OCI-LY7 (cell line): ENCODE measurements around the gene HOXB3. TPM values are rescaled to one million over a fixed set of nuclear protein-coding genes. Genes with fewer than 3 reads are reported as not detected.

Experiments used
- BruUV-seq: library from RNA; stranded (reverse); fragments of 400-500 nt; replicated peaks from 2 replicates; lab custom pipeline; 2021; lab: Mats Ljungman, UMichigan
- CTCF ChIA-PET: fragments of 300-600 bp; sonication (Branson Sonifier 250); formaldehyde crosslinking; loops from one replicate; lab custom pipeline; 2022; ENCODE audit warnings: antibody characterized with exemption; ENCODE audit not compliant: unreplicated experiment; lab: Charles Lee
- POLR2A ChIA-PET: fragments of 300-600 bp; sonication (Branson Sonifier 250); formaldehyde crosslinking; loops from one replicate; lab custom pipeline; 2022; ENCODE audit warnings: antibody characterized with exemption; lab: Charles Lee
- DNase-seq: peaks from one replicate; pipeline ENCODE4 v3.0.0-alpha.2; 2015; ENCODE audit warnings: low spot score
- H2AFZ ChIP-seq: fragments of 200-600 bp; sonication (generic), shearing (Covaris generic); 2 replicates; pipeline ENCODE4 v1.6.1; 2014; ENCODE audit warnings: mild to moderate bottlenecking, antibody characterized with exemption, low read length, moderate library complexity
- H3K27ac ChIP-seq: fragments of 200-600 bp; sonication (generic); 2 replicates; pipeline ENCODE4 v1.5.1; 2014; ENCODE audit warnings: mixed run types, low read depth, mild to moderate bottlenecking, moderate library complexity, low read length, inconsistent platforms; ENCODE audit not compliant: poor library complexity, severe bottlenecking
- H3K36me3 ChIP-seq: fragments of 200-600 bp; sonication (generic); 2 replicates; pipeline ENCODE4 v1.6.1; 2014; ENCODE audit warnings: mild to moderate bottlenecking, antibody characterized with exemption, low read length, moderate library complexity, mixed read lengths; ENCODE audit not compliant: insufficient read depth
- H3K4me1 ChIP-seq: fragments of 200-600 bp; sonication (generic); 2 replicates; pipeline ENCODE4 v1.5.1; 2014; ENCODE audit warnings: mild to moderate bottlenecking, low read length; ENCODE audit not compliant: insufficient read depth, poor library complexity, severe bottlenecking
- H3K4me2 ChIP-seq: fragments of 200-600 bp; sonication (generic); 2 replicates; pipeline ENCODE4 v1.6.1; 2014; ENCODE audit warnings: mild to moderate bottlenecking, low read length
- H3K4me3 ChIP-seq: fragments of 200-600 bp; sonication (generic); 2 replicates; pipeline ENCODE4 v1.5.1; 2014; ENCODE audit warnings: mild to moderate bottlenecking, low read depth, low read length; ENCODE audit not compliant: poor library complexity, severe bottlenecking
- H3K79me2 ChIP-seq: fragments of 200-600 bp; sonication (generic); 2 replicates; pipeline ENCODE4 v1.6.1; 2016; ENCODE audit warnings: low read depth, mild to moderate bottlenecking, low read length, moderate library complexity, mixed read lengths; ENCODE audit not compliant: insufficient read depth
- H3K9me2 ChIP-seq: fragments of 200-600 bp; sonication (generic); 2 replicates; pipeline ENCODE4 v1.6.1; 2016; ENCODE audit warnings: mild to moderate bottlenecking, low read length, mixed read lengths; ENCODE audit not compliant: insufficient read depth
- H3K9me3 ChIP-seq: fragments of 200-600 bp; sonication (generic); 2 replicates; pipeline ENCODE4 v1.6.1; 2014; ENCODE audit warnings: mild to moderate bottlenecking, mixed run types, low read length, mixed read lengths
- H4K20me1 ChIP-seq: fragments of 200-600 bp; sonication (generic); 2 replicates; pipeline ENCODE4 v1.6.1; 2014; ENCODE audit warnings: mild to moderate bottlenecking, antibody characterized with exemption, low read length, moderate library complexity, mixed read lengths; ENCODE audit not compliant: insufficient read depth
- EZH2phosphoT487 ChIP-seq: fragments of 200-600 bp; sonication (generic); IDR thresholded peaks from 2 replicates; pipeline ENCODE4 v1.6.1; 2018; ENCODE audit warnings: low read depth, borderline replicate concordance, mild to moderate bottlenecking, mixed run types, antibody characterized with exemption, low read length, moderate library complexity, mixed read lengths
- intact Hi-C: fragments of 100-400 bp; cut with micrococcal nuclease; formaldehyde crosslinking; loops from one replicate; pipeline ENCODE4 v1.10.0; 2022; ENCODE audit not compliant: unreplicated experiment
- total RNA-seq, 2 experiments: library from RNA; depleted of rRNA in 1 of 2; stranded (reverse); fragments of >200 nt in 1 of 2; shearing (Covaris generic) in 1 of 2; gene quantifications; 2 replicates each; pipeline ENCODE4 v1.2.3, GENCODE V29; 2014 to 2022
- TF ChIP-seq, protein P1 (sequence below): fragments of 200-600 bp; sonication (generic); conservative IDR thresholded peaks from 2 replicates; pipeline ENCODE4 v1.5.1; 2014; ENCODE audit warnings: mild to moderate bottlenecking, antibody characterized with exemption, low read length, moderate library complexity, mixed read lengths

Gene HOXB3
- total RNA-seq, 2 experiments from 2014 or later, result 7.7 to 13.0 TPM

DNA sequence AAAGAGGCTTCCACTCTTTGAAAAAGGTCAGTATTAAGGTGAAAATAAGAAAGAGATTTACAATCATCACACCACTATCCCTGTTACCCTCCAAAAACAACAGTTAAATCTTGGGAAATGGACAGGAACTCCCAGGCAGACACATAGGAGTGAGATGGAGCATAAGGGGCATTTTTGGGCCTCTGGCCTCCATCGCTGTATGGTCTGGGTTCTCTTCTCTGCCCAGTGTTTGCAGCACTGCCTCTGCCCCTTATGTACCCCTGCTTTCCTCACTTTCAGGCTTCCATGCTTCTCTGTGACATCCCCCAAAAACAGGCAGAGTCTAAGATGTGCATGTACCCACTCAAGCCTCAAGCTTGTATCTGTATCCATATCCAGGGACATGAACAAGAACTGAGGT is 44.5 kb downstream of the HOXB3 start:
- intact Hi-C loops, result no loop called here
- no peak for TF ChIP-seq EZH2phosphoT487
- TF ChIP-seq, protein P1, sequence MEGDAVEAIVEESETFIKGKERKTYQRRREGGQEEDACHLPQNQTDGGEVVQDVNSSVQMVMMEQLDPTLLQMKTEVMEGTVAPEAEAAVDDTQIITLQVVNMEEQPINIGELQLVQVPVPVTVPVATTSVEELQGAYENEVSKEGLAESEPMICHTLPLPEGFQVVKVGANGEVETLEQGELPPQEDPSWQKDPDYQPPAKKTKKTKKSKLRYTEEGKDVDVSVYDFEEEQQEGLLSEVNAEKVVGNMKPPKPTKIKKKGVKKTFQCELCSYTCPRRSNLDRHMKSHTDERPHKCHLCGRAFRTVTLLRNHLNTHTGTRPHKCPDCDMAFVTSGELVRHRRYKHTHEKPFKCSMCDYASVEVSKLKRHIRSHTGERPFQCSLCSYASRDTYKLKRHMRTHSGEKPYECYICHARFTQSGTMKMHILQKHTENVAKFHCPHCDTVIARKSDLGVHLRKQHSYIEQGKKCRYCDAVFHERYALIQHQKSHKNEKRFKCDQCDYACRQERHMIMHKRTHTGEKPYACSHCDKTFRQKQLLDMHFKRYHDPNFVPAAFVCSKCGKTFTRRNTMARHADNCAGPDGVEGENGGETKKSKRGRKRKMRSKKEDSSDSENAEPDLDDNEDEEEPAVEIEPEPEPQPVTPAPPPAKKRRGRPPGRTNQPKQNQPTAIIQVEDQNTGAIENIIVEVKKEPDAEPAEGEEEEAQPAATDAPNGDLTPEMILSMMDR, result no peak
- CTCF ChIA-PET, result no interaction called here
- H3K36me3 ChIP-seq, result peaks cover 9% of the 10 kb centered on the region; the same call in 1 of the 2 replicates
- no peak for DNase-seq
- H4K20me1 ChIP-seq, result no peaks in the 10 kb centered on the region
- no peak overlapping the region for H2AFZ ChIP-seq
- no peak overlapping the region for H3K4me2 ChIP-seq
- H3K4me3 ChIP-seq, result no peak overlapping the region
- no TSS peak for BruUV-seq
- POLR2A ChIA-PET, result no interaction called here
- H3K27ac ChIP-seq, result no peak overlapping the region
- no peaks in the 10 kb centered on the region for H3K9me3 ChIP-seq
- no peaks in the 10 kb centered on the region for H3K4me1 ChIP-seq
- H3K9me2 ChIP-seq, result no peaks in the 10 kb centered on the region
- no peaks in the 10 kb centered on the region for H3K79me2 ChIP-seq

DNA sequence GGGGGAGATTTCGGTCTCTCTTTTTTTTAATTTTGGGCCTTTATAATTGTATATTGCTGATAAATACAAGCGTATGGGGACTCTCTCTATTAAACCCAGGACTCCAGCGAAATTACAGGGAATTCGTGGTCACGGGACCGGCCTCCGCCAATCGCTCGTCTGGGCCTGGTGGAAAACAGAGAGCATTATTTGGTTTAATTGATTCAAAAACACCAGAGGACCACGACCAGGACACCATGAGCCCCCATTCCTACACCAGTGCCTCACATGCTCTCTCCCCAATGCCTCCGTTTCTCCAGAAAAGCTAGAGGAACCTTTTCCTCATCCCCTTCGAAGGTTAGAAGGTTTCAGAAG is 45.0 kb downstream of the HOXB3 start, which contains the start of gene HOXB2:
TSS of gene HOXB2 (minus strand) at position 88 of the 354 bp plus-strand sequence. CDS start 198 bp downstream, outside the sequence.
- no peak within 1 kb of the TSS for H3K4me3 ChIP-seq
- POLR2A ChIA-PET, result no interaction called here

DNA sequence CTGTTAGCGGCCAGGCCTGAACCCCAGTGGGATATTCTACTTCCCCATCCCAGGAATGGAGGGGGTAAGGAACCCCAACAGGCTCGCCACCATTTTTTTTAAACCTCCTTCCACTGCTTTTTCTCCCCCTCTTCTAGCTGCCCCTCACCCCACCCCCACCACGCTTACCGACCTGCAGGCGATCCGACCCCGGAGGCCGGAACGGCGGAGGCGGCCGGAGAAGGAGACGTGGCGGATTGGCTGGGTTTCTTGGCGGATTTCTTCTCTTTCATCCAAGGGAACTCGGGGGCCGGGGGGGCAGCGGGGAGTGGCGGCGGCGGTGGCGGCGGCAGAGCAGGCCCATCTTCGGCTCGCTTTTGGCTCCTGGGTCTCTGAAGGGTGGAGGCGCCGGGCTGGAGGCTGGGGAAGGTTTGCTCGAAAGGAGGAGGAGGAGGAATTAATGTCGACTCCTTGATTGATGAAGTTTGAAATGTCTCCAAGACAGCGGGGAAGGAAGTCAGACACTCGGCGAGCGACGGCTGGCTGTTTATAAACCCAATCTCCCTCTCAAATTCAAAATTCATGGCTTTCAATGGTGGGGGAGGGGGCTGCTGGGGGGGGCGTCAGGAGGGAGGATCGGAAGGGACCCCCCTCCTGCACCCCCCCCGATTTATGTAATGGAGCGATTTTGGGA is 45.6 kb downstream of the HOXB3 start:
- H2AFZ ChIP-seq, result no peak overlapping the region
- TF ChIP-seq, protein P1, result no peak
- no peak for TF ChIP-seq EZH2phosphoT487
- no peaks in the 10 kb centered on the region for H3K9me2 ChIP-seq
- H3K4me1 ChIP-seq, result no peaks in the 10 kb centered on the region
- no TSS peak for BruUV-seq
- H3K79me2 ChIP-seq, result no peaks in the 10 kb centered on the region
- H3K4me2 ChIP-seq, result no peak overlapping the region
- H4K20me1 ChIP-seq, result no peaks in the 10 kb centered on the region
- no peaks in the 10 kb centered on the region for H3K9me3 ChIP-seq
- no peak overlapping the region for H3K27ac ChIP-seq
- no peak for DNase-seq
- POLR2A ChIA-PET, result no interaction called here
- CTCF ChIA-PET, result no interaction called here
- intact Hi-C loops, result no loop called here
- H3K36me3 ChIP-seq, result no peaks in the 10 kb centered on the region
- H3K4me3 ChIP-seq, result no peak overlapping the region

More for the DNA sequence above, 45.0 kb downstream of the HOXB3 start, which contains the start of gene HOXB2:
- Histone ChIP-seq H2AFZ (no peak within 1 kb of the TSS), H3K9me3 (no peaks in the 10 kb centered on the region), H4K20me1 (no peaks in the 10 kb centered on the region), H3K4me1 (no peaks in the 10 kb centered on the region), H3K27ac (no peak within 1 kb of the TSS), H3K36me3 (peaks cover 4% of the 10 kb centered on the region; the same call in 1 of the 2 replicates), H3K9me2 (no peaks in the 10 kb centered on the region), H3K4me2 (no peak within 1 kb of the TSS), H3K79me2 (no peaks in the 10 kb centered on the region)
- no peak for TF ChIP-seq EZH2phosphoT487
- TF ChIP-seq, protein P1, result no peak
- CTCF ChIA-PET, result no interaction called here
- intact Hi-C loops, result no loop called here
- BruUV-seq, result no TSS peak
- DNase-seq, result no peak
